ENCODE measurements around the gene IL20.

IL20 gene

GRCh38 chr1:206833106-206833680 lies 32.2 kb upstream of the IL20 start:
- POLR2A ChIA-PET = no interaction called here
- CTCF ChIA-PET = interaction anchor here (0.7 to 2.5 kb wide), 5 partner anchors 11 to 110 kb away, joined by 3 to 10 read pairs (median 4); no protein-coding TSS in a partner anchor
- peaks cover 3% of the 10 kb centered on the region; the same call in 1 of the 2 replicates for H3K4me1 ChIP-seq (ENCODE audit: control insufficient read depth, insufficient read depth, low read length)
- TF ChIP-seq ZFP69B (tag by site-specific recombination; IDR thresholded peaks at IDR 0.05) = no peak
- TF ChIP-seq ZNF548 (tag by site-specific recombination; IDR thresholded peaks at IDR 0.05) = no peak
- no peak overlapping the region for H3K4me3 ChIP-seq (ENCODE audit: low read depth, low read length)
- H3K27ac ChIP-seq (ENCODE audit: extremely low read depth, low read depth, low read length) = no peak overlapping the region
- no peaks in the 10 kb centered on the region for H3K36me3 ChIP-seq (ENCODE audit: control insufficient read depth in 2 of 2, insufficient read depth in 1 of 2, low read length in 2 of 2)
- no peaks in the 10 kb centered on the region for H3K9me3 ChIP-seq (ENCODE audit: control insufficient read depth, insufficient read depth, low read depth, low read length)

GRCh38 chr1:206833801-206834200 lies 31.6 kb upstream of the IL20 start:
- CTCF ChIA-PET = interaction anchor here (0.6 to 2.0 kb wide), 4 partner anchors 23 to 733 kb away, joined by 3 to 10 read pairs (median 4); no protein-coding TSS in a partner anchor
- H3K4me3 ChIP-seq (ENCODE audit: low read depth, low read length) = no peak overlapping the region
- TF ChIP-seq BCL6B (tag by site-specific recombination; IDR thresholded peaks at IDR 0.05) (0 out of 2 replicates have a peak, but pooled peaks have one; percentile 22), ZNF514 (tag by site-specific recombination; IDR thresholded peaks at IDR 0.05) (no peak), KLF1 (tag by site-specific recombination; IDR thresholded peaks at IDR 0.05) (peak; percentile 49; the same call in 1 of the 2 replicates), ZBTB17 (tag by site-specific recombination; IDR thresholded peaks at IDR 0.05) (0 out of 2 replicates have a peak, but pooled peaks have one; percentile 22)
- H3K4me1 ChIP-seq (ENCODE audit: control insufficient read depth, insufficient read depth, low read length) = peaks cover 3% of the 10 kb centered on the region; the same call in 1 of the 2 replicates
- no peak overlapping the region for H3K27ac ChIP-seq (ENCODE audit: extremely low read depth, low read depth, low read length)
- H3K9me3 ChIP-seq (ENCODE audit: control insufficient read depth, insufficient read depth, low read depth, low read length) = no peaks in the 10 kb centered on the region
- H3K36me3 ChIP-seq (ENCODE audit: control insufficient read depth in 2 of 2, insufficient read depth in 1 of 2, low read length in 2 of 2) = no peaks in the 10 kb centered on the region
- POLR2A ChIA-PET = no interaction called here

- POLR2A ChIA-PET = no interaction called here
- H3K4me1 ChIP-seq (ENCODE audit: control insufficient read depth, insufficient read depth, low read length) = peaks cover 3% of the 10 kb centered on the region; the same call in 1 of the 2 replicates
- CTCF ChIA-PET = interaction anchor here (0.6 to 2.0 kb wide), 6 partner anchors 22 to 733 kb away, joined by 3 to 10 read pairs (median 4); no protein-coding TSS in a partner anchor
- H3K9me3 ChIP-seq (ENCODE audit: control insufficient read depth, insufficient read depth, low read depth, low read length) = no peaks in the 10 kb centered on the region
- no peak overlapping the region for H3K4me3 ChIP-seq (ENCODE audit: low read depth, low read length)
- H3K36me3 ChIP-seq (ENCODE audit: control insufficient read depth in 2 of 2, insufficient read depth in 1 of 2, low read length in 2 of 2) = no peaks in the 10 kb centered on the region
- no peak overlapping the region for H3K27ac ChIP-seq (ENCODE audit: extremely low read depth, low read depth, low read length)
- no peak for TF ChIP-seq ATF2 (tag by site-specific recombination; IDR thresholded peaks at IDR 0.05; ENCODE audit: low read depth)
- no peak for TF ChIP-seq ZNF155 (tag by site-specific recombination; IDR thresholded peaks at IDR 0.05)
- no peak for TF ChIP-seq ZNF514 (tag by site-specific recombination; IDR thresholded peaks at IDR 0.05)
- TF ChIP-seq ZBTB11 (tag by site-specific recombination; conservative IDR thresholded peaks at IDR 0.05; ENCODE audit: low read depth) = no peak
- no peak for TF ChIP-seq ZNF2 (tag by site-specific recombination; IDR thresholded peaks at IDR 0.05)
- no peak for TF ChIP-seq ZSCAN18 (tag by site-specific recombination; IDR thresholded peaks at IDR 0.05)
- no peak for TF ChIP-seq PRDM6 (tag by site-specific recombination; IDR thresholded peaks at IDR 0.05)
- no peak for TF ChIP-seq ZNF391 (tag by site-specific recombination; IDR thresholded peaks at IDR 0.05; ENCODE audit: borderline replicate concordance, low read depth)
- no peak for TF ChIP-seq ZNF692 (tag by site-specific recombination; IDR thresholded peaks at IDR 0.05)
- TF ChIP-seq ZNF148 (tag by site-specific recombination; IDR thresholded peaks at IDR 0.05; ENCODE audit: borderline replicate concordance) = no peak
Measured at GRCh38 chr1:206834217-206834616, 31.2 kb upstream of the IL20 start.

Data from HEK293 (cell line).